ENCODE data around the gene KRT13.

DNA sequence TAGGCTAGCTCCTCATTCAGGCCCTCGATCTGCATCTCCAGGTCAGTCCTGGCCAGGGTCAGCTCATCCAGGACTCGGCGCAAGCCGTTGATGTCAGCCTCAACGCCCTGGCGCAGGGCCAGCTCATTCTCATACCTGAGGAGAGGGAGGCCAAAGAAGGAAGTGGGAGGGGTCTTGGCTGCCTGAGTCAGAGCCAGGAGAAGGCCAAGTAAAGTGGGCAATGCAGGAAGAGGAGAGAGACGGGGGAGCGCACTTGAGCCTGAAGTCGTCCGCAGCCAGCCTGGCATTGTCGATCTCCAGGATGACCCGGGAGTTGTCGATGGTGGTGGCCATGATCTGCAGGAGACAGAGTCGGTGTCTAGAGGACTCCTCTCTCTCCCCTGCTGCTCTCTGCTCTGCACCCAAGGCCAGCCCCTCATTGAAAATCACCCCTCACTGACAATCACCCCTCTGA is 11.4 kb upstream of the KRT13 start:
- no peak for TF ChIP-seq GATA3 (IDR thresholded peaks at IDR 0.05; ENCODE audit: low read depth, low read length)
- no peak for TF ChIP-seq GATA2 (IDR thresholded peaks at IDR 0.05; ENCODE audit: low read depth, low read length)

Data from SH-SY5Y (cell line).